ENCODE data around the gene TAF7. TPM values are rescaled to one million over a fixed set of nuclear protein-coding genes. Genes with fewer than 3 reads are reported as not detected.

TAF7 gene
- total RNA-seq, 1 experiment from 2014 or later, result 73.2 TPM

- Mint-ChIP-seq H3K9me3 (ENCODE audit: low read depth, unreplicated experiment) (peaks cover 14% of the 10 kb centered on the region), H3K27ac (ENCODE audit: unreplicated experiment) (no peak within 1 kb of the TSS), H3K4me3 (ENCODE audit: low read depth, unreplicated experiment) (no peak within 1 kb of the TSS), H3K4me1 (ENCODE audit: low read depth, unreplicated experiment) (no peaks in the 10 kb centered on the region), H3K36me3 (ENCODE audit: insufficient read depth, unreplicated experiment) (no peaks in the 10 kb centered on the region), H3K27me3 (ENCODE audit: unreplicated experiment) (no peaks in the 10 kb centered on the region)
- no peak for TF ChIP-seq CTCF (IDR thresholded peaks at IDR 0.05; ENCODE audit: unreplicated experiment)
- intact Hi-C loops (cut with micrococcal nuclease; ENCODE audit: unreplicated experiment), result no loop called here
- DNase-seq, result no peak
- no TSS peak for BruUV-seq (replicated peaks)
- CTCF ChIA-PET, result no interaction called here
Observed at GRCh38 chr5:141303756-141304155, 16.8 kb downstream of the TAF7 start, which contains the start of gene SLC25A2. TSS of gene SLC25A2 (minus strand) at chr5:141304049. CDS start at chr5:141303865, 184 bp downstream.

- H3K4me1 Mint-ChIP-seq (ENCODE audit: low read depth, unreplicated experiment), result no peaks in the 10 kb centered on the region
- H3K27me3 Mint-ChIP-seq (ENCODE audit: unreplicated experiment), result no peaks in the 10 kb centered on the region
- H3K36me3 Mint-ChIP-seq (ENCODE audit: insufficient read depth, unreplicated experiment), result no peaks in the 10 kb centered on the region
- H3K27ac Mint-ChIP-seq (ENCODE audit: unreplicated experiment), result no peak overlapping the region
- no peak for DNase-seq
- BruUV-seq (replicated peaks), result no TSS peak
- intact Hi-C loops (cut with micrococcal nuclease; ENCODE audit: unreplicated experiment), result no loop called here
- no peak for TF ChIP-seq CTCF (IDR thresholded peaks at IDR 0.05; ENCODE audit: unreplicated experiment)
- H3K9me3 Mint-ChIP-seq (ENCODE audit: low read depth, unreplicated experiment), result peaks cover 23% of the 10 kb centered on the region
- H3K4me3 Mint-ChIP-seq (ENCODE audit: low read depth, unreplicated experiment), result no peak overlapping the region
- CTCF ChIA-PET, result interaction anchor here (0.6 kb wide), 1 partner anchor 149 kb away, joined by 3 read pairs; no protein-coding TSS in a partner anchor
Observed at GRCh38 chr5:141298376-141298775, 22.2 kb downstream of the TAF7 start.

- CTCF ChIA-PET, result no interaction called here
- Mint-ChIP-seq H3K4me3 (ENCODE audit: low read depth, unreplicated experiment) (no peak overlapping the region), H3K27me3 (ENCODE audit: unreplicated experiment) (no peaks in the 10 kb centered on the region), H3K4me1 (ENCODE audit: low read depth, unreplicated experiment) (no peaks in the 10 kb centered on the region), H3K9me3 (ENCODE audit: low read depth, unreplicated experiment) (peaks cover 25% of the 10 kb centered on the region), H3K36me3 (ENCODE audit: insufficient read depth, unreplicated experiment) (no peaks in the 10 kb centered on the region), H3K27ac (ENCODE audit: unreplicated experiment) (no peak overlapping the region)
- BruUV-seq (replicated peaks), result no TSS peak
- DNase-seq, result no peak
- TF ChIP-seq CTCF (IDR thresholded peaks at IDR 0.05; ENCODE audit: unreplicated experiment), result no peak
- intact Hi-C loops (cut with micrococcal nuclease; ENCODE audit: unreplicated experiment), result no loop called here
Observed at GRCh38 chr5:141272906-141273305, 47.7 kb downstream of the TAF7 start.

- H3K9me3 Mint-ChIP-seq (ENCODE audit: low read depth, unreplicated experiment), result peaks cover 22% of the 10 kb centered on the region
Observed at GRCh38 chr5:141269195-141269594, 51.4 kb downstream of the TAF7 start.

More at GRCh38 chr5:141269195-141269594, 51.4 kb downstream of the TAF7 start:
- no TSS peak for BruUV-seq (replicated peaks)
- DNase-seq, result no peak
- no peak for TF ChIP-seq CTCF (IDR thresholded peaks at IDR 0.05; ENCODE audit: unreplicated experiment)
- no peaks in the 10 kb centered on the region for H3K36me3 Mint-ChIP-seq (ENCODE audit: insufficient read depth, unreplicated experiment)
- CTCF ChIA-PET, result no interaction called here
- no peaks in the 10 kb centered on the region for H3K27me3 Mint-ChIP-seq (ENCODE audit: unreplicated experiment)
- intact Hi-C loops (cut with micrococcal nuclease; ENCODE audit: unreplicated experiment), result no loop called here
- no peak overlapping the region for H3K27ac Mint-ChIP-seq (ENCODE audit: unreplicated experiment)
- H3K4me1 Mint-ChIP-seq (ENCODE audit: low read depth, unreplicated experiment), result no peaks in the 10 kb centered on the region
- no peak overlapping the region for H3K4me3 Mint-ChIP-seq (ENCODE audit: low read depth, unreplicated experiment)

Other genes starting within 250 kb of the TAF7 start
- 0.24 TPM in 1 of 2 replicates, not detected in the other for gene PCDHB2, start 226.2 kb downstream of the TAF7 start, total RNA-seq (2022)
- 0.09 and 0.10 TPM in 2 replicates for gene PCDHB3, start 220.3 kb downstream of the TAF7 start, total RNA-seq (2022)
- not detected in 2 replicates for gene PCDHB4, start 199.0 kb downstream of the TAF7 start, total RNA-seq (2022)
- gene PCDHB5, start 185.6 kb downstream of the TAF7 start, total RNA-seq (2022), result not detected in 2 replicates
- not detected in 2 replicates for gene PCDHB6, start 170.7 kb downstream of the TAF7 start, total RNA-seq (2022)
- 0.26 and 0.37 TPM in 2 replicates for gene PCDHB7, start 148.1 kb downstream of the TAF7 start, total RNA-seq (2022)
- gene PCDHB8, start 143.0 kb downstream of the TAF7 start, total RNA-seq (2022), result 0.21 and 0.61 TPM in 2 replicates
- gene PCDHB16, start 138.4 kb downstream of the TAF7 start, total RNA-seq (2022), result 0.35 and 0.66 TPM in 2 replicates
- 2.4 and 3.5 TPM in 2 replicates for gene PCDHB9, start 133.6 kb downstream of the TAF7 start, total RNA-seq (2022)
- 1.0 and 1.2 TPM in 2 replicates for gene PCDHB10, start 128.4 kb downstream of the TAF7 start, total RNA-seq (2022)
- 0.83 and 0.85 TPM in 2 replicates for gene PCDHB11, start 121.2 kb downstream of the TAF7 start, total RNA-seq (2022)
- gene PCDHB12, start 112.1 kb downstream of the TAF7 start, total RNA-seq (2022), result 1.3 and 1.6 TPM in 2 replicates
- gene PCDHB13, start 106.9 kb downstream of the TAF7 start, total RNA-seq (2022), result 0.86 and 1.1 TPM in 2 replicates
- gene PCDHB14, start 97.4 kb downstream of the TAF7 start, total RNA-seq (2022), result 5.7 and 6.3 TPM in 2 replicates
- 1.1 and 1.4 TPM in 2 replicates for gene PCDHB15, start 75.4 kb downstream of the TAF7 start, total RNA-seq (2022)
- 0.26 and 0.27 TPM in 2 replicates for gene SLC25A2, start 16.7 kb downstream of the TAF7 start, total RNA-seq (2022)
- 0.29 TPM in 1 of 2 replicates, not detected in the other for gene PCDHGA1, start 9.7 kb upstream of the TAF7 start, total RNA-seq (2022)
- not detected in 2 replicates for gene PCDHGA2, start 18.0 kb upstream of the TAF7 start, total RNA-seq (2022)
- not detected in 2 replicates for gene PCDHGA3, start 23.0 kb upstream of the TAF7 start, total RNA-seq (2022)
- 0.19 and 0.20 TPM in 2 replicates for gene PCDHGB1, start 29.3 kb upstream of the TAF7 start, total RNA-seq (2022)
- gene PCDHGA4, start 34.2 kb upstream of the TAF7 start, total RNA-seq (2022), result 0.07 TPM in 2 replicates
- gene PCDHGB2, start 39.2 kb upstream of the TAF7 start, total RNA-seq (2022), result 0.34 and 0.38 TPM in 2 replicates
- gene PCDHGA5, start 43.4 kb upstream of the TAF7 start, total RNA-seq (2022), result 0.10 and 0.12 TPM in 2 replicates
- gene PCDHGB3, start 49.5 kb upstream of the TAF7 start, total RNA-seq (2022), result 1.2 and 1.6 TPM in 2 replicates
- gene PCDHGA6, start 53.1 kb upstream of the TAF7 start, total RNA-seq (2022), result 0.71 and 0.80 TPM in 2 replicates
- gene PCDHGA7, start 62.0 kb upstream of the TAF7 start, total RNA-seq (2022), result 0.73 and 0.90 TPM in 2 replicates
- gene PCDHGB4, start 66.9 kb upstream of the TAF7 start, total RNA-seq (2022), result 7.0 and 8.2 TPM in 2 replicates
- gene PCDHGA8, start 71.8 kb upstream of the TAF7 start, total RNA-seq (2022), result 0.95 and 1.1 TPM in 2 replicates
- gene PCDHGB5, start 77.2 kb upstream of the TAF7 start, total RNA-seq (2022), result 9.1 and 12.4 TPM in 2 replicates
- 16.0 and 18.1 TPM in 2 replicates for gene PCDHGA9, start 82.0 kb upstream of the TAF7 start, total RNA-seq (2022)
- 9.6 and 13.4 TPM in 2 replicates for gene PCDHGB6, start 87.2 kb upstream of the TAF7 start, total RNA-seq (2022)
- gene PCDHGA10, start 92.2 kb upstream of the TAF7 start, total RNA-seq (2022), result 2.6 and 3.7 TPM in 2 replicates
- gene PCDHGB7, start 96.9 kb upstream of the TAF7 start, total RNA-seq (2022), result 9.8 and 13.6 TPM in 2 replicates
- gene PCDHGA11, start 100.3 kb upstream of the TAF7 start, total RNA-seq (2022), result 2.3 and 2.8 TPM in 2 replicates
- gene PCDHGA12, start 109.7 kb upstream of the TAF7 start, total RNA-seq (2022), result 2.1 and 2.9 TPM in 2 replicates
- 49.4 and 73.0 TPM in 2 replicates for gene PCDHGC3, start 155.2 kb upstream of the TAF7 start, total RNA-seq (2022)
- 1.2 and 2.2 TPM in 2 replicates for gene PCDHGC4, start 164.2 kb upstream of the TAF7 start, total RNA-seq (2022)
- gene PCDHGC5, start 168.3 kb upstream of the TAF7 start, total RNA-seq (2022), result 1.5 and 2.1 TPM in 2 replicates

Measured in Calu3 (cell line).